ENCODE measurements around the gene UBE2D4.
"Not testable (repeated sequence)": the region's sequence is repeated elsewhere in the genome, so short reads cannot be mapped to it uniquely, and the experiment has no call there.

Gene UBE2D4

DNA sequence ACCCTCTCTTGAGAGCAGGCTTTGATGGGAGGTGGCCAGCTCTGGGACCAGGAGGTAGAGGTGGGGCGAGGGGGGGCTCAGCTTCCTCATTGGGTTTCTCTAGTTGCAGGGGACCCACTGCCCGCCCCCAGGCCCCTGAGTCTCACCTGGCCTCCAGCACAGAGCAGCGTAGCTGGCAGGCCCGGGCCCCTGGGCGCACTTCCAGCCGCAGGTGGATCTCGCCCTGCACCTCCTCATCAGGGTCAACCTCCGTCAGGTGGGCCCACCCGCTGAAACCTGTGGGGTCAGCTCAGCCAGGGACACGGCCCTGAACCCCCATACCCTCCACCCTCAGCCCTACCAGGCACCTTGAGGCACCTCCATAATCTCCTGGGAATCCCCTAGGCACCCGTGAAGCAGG is 43.4 kb downstream of the UBE2D4 start:
- DNase-seq, result not testable (repeated sequence)

DNA sequence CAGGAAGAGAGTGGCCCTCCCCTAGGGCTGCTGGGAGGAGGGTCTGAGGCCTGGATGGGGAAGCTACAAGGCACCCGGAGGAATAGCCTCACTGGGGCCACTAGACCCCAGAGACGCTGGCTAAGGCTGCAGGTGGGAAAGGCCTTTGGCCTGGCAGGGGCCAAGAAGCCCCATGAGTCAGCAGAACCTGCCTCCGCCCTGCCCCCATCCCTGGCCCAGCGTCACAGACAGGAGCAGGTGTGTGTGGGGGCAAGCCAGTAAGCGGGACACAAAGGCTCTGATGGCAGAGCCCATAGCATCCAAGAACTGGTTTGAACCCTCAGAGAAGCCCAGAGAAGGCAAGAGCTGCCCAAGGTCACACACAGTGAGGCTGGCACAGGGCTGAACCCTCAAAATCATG is 44.5 kb downstream of the UBE2D4 start:
- not testable (repeated sequence) for DNase-seq

DNA sequence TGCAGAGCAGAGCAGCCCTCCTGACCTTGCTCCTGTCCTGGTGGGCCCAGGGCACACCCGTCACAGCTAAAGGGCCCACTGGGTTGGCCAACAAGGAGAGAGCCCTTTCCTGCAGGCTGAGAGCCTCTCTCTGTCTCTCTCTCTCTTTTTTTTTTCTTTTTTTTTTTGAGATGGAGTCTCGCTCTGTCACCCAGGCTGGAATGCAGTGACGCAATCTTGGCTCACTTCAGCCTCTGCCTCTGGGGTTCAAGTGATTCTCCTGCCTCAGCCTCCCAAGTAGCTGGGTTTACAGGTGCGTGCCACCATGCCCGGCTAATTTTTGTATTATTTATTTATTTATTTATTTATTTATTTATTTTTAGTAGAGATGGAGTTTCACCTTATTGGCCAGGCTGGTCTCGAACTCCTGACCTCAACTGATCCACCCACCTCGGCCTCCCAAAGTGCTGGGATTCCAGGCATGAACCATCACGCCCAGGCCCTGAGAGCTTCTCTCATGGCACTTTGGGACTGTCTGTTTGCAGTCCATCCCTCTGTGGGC is 47.9 kb downstream of the UBE2D4 start:
- DNase-seq, result not testable (repeated sequence)

DNA sequence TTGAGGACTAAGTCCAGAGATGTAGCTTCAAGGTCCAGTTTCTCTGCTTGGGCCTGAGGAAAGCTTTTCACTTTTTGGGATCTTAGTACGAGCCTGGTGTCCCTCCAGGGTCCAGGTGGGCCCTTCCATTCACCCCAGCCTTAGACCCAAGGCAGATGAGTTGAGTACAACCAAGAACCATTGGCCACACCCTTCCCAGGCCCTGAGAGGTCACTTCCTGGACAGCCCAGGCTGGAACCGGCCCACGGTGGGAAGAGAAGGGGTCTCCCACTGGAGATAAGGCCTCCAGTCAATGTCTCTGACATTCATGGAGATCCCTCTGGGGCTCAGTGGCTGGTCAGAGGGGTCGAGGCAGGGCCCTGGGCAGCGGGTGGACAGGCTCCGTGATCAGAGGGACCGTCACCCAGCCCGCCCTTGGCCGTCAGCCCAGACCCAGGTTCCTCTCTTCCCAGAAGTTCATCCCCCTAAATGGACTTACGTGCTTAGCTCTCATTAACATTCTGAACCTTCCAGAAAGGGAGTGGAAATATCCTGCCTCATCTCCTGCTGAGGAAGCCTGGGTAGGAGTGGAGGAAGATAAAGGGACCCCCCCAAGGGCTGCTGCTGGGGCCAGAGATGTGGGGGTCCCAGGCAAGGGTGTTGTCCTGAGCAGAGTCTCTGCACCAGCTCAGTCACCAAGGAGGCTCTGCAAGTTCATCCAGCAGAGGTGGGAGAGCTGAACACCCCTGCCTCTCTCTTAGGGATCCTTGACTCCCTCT is 48.7 kb downstream of the UBE2D4 start:
- DNase-seq, result not testable (repeated sequence)

DNA sequence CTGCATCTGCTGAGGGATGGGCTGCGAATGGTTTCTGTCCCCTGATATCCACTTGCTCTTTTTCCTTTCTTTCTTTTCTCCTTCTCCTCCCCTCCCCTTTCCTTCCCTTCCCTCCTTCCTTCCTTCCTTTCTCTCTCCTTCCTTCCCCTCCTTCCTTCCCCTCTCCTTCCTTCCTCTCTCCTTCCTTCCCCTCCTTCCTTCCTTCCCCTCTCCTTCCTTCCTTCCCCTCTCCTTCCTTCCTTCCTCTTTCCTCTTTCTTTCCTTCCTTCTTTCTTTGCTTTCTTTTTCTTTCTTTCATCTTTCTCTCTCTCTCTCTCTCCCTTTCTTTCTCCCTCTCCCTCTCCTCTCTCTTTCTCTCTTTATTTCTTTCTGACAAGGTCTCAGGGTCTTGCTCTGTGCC is 51.3 kb downstream of the UBE2D4 start:
- DNase-seq, result no peak

DNA sequence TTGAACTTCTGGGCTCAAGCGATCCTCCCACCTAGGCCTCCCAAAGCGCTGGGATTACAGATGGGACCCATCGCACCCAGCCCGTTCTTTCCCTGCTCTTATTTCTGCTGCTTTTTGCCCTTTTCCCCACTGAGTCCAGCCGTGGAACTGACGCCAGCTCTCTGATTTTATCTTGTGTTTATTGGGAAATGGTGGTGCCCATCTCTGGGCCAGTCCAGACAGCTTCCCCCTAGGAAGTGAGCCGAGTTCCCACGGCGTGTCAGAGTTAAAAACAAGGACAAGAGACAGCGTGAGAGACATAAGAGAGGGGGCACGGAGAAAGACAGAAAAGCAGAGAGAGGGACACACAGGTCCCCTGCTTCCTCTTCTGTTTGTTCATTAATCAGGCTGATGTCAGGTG is 51.9 kb downstream of the UBE2D4 start:
- not testable (repeated sequence) for DNase-seq

DNA sequence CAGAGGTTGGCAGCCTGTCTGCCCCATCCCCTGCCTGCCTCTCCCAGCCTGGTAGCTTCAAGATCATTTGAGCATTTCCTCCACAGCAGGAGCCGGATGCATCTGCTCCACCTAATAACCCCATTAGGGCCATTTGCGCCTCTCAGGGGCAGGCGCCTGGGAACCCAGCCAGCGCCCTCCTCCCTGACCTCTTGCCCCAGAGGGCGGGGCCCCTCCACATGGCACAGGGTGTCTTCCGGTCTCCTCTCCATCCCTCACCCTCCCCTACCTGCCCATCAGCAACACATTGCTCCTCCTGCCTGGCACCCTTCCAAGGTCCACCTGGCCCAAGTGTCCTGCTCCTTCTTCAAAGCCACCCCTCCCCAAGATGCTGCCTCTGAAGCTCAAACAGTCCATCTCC is 56.6 kb downstream of the UBE2D4 start:
- not testable (repeated sequence) for DNase-seq

DNA sequence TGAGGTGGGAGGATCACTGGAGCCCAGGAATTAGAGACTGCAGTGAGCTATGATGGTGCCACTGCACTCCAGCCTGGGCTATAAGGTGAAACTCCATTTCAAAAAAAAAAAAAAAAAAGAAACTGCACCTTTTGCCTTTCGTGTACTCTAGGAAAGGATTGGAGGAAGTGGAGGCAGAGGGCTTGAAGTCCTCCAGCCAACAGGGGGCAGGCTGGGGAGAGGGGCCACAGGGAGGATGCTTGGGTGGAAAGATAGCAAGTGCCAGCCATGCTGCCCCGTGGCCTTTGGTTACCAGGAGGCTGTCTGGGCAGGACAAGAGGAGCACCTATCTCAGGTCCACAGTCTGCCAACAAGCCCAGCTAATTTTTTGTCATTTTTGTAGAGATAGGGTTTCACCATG is 57.5 kb downstream of the UBE2D4 start:
- DNase-seq, result not testable (repeated sequence)

DNA sequence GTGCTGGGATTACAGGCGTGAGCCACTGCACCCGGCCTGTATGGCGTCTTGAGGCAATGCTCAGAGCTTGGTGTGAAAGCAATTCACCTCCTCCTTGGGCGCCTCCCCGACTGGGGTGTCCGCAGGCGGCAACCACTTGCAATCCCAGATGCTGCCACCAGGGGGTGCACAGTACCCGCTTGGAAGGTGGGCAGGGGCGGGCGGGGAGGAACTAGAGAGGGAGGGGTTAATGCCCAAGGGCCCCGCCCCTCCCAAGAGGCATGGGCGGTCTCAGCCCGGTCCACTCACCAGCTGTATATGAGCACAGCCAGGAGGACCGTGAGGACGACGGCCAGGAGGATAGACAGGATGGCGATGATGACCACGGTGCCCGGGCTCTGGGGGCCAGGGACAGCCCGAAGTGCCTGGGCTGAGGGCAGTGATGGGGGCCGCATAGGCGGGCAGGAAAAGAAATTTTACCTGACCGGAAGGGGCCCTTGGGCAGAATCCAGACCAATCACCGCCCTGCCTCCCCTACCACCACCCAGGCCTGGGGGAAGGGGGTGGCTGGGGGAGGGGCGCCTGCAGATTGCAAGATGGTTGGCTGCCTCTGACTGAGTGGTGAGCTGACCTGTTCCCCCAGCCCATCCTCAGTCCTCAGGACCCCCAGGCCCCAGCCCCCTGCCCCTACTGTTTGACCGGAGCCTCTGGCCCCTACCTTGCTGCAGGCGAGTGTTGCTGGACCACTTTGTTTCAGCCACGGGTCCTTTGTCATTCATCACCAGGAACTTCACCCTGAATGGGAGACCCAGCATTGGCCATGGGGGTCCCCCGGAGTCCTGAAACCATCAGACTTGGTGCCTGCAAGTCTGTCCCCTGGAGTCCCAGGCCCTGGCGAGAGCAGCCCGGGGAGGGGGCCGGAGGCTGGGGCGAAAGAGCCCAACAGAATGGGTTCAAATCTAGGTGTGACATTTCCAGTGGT is 59.9 kb downstream of the UBE2D4 start:
- not testable (repeated sequence) for DNase-seq

DNA sequence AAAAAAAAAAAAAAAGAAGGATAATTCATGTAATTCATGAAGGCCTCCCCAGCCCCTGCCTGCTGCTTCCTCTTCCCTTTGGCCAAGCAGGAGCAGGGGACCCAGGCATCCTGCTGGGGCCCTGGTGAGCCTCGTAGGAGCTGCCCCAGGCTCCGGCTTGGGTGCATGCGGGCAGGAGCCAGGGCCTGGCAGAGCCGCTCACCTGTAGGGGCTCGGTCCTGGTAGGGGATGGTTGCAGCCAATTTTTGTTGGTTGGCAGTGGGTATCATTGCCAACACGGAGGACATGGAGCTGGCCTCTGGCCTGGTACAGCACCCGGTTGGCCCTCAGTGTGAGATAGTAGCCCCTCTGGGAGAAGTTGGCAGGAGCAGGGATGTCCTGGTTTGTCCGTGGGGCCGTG is 61.2 kb downstream of the UBE2D4 start:
- not testable (repeated sequence) for DNase-seq

DNA sequence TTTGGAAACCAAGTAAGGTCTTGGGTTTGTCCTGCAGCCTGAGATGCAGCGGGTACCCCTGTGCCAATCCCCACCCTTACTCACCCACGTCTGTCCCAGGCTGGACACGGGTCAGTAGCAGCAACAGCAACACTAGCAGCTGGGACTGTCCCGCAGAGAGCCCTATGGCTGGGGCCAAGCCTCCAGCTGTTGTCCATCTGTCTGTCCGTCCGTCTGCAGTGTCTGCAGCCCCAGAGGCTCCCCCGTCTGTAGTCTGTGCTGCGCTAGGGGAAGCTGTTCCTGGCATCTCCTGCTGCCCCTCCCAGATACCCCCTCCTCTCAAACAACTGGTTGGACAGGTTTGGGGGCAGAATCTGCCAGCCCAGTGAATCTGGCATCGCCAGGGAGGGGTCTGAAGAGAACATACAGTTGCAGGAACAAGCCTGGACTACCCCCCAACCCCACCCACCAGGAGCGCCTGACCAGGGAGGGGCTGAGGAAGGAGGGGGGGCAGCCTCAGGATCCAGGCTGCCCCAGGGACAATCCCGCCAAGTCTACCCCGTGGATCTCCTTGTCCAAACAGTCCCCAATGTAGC is 63.9 kb downstream of the UBE2D4 start:
- DNase-seq, result not testable (repeated sequence)

DNA sequence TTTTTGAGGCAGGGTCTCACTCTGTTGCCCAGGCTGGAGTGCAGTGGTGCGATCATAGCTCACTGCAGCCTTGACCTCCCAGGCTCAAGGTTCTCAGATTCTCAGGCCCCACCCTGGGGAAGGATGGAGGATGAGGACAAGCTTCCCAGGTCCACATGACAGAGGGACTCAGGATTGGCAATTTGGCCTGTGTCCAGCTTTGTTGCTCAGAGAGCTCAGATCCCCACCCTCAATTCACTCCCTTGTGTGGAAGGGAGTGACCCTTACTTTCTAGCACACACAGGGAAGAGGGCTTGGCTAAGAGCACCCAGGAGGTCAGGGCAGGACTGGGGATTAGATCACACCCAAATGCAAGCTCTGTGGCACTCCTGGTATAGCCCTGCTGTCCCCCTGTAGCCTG is 64.6 kb downstream of the UBE2D4 start:
- DNase-seq, result not testable (repeated sequence)

DNA sequence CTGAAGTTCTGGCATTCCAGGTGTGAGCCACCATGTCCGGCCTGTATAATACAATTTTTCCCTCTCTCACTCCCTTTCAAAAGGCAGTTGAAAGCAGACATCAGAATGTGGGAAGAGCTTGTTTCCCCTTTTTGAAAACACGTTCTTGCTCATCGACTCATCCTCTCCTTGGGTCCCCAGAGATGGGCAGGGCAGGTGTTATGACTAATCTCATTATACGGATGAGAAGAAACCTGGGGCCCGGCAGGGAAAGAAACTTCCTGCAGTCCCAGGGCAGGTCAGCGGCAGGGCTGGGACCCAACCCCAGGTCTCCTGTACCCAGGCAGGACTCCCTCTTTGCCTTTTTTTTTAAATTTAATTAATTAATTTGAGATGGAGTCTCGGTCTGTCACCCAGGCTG is 66.7 kb downstream of the UBE2D4 start:
- DNase-seq, result not testable (repeated sequence)

DNA sequence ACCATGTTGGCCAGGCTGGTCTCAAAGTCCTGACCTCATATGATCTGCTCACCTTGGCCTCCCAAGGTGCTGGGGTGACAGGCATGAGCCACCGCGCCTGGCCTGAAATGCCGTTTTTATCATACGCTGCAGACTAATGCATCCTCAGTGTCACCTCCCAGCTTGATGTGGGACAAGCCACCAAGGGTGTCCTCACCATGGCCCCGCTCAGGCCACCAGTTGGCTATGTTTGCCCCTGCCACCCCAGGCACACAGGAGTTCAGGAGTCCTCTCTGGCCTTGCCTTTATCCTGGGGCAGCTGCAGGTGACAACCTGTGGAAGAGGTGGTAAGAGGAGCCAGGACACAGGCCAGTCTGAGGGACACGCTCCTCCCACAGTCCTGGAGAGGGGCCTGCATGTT is 68.4 kb downstream of the UBE2D4 start:
- not testable (repeated sequence) for DNase-seq

DNA sequence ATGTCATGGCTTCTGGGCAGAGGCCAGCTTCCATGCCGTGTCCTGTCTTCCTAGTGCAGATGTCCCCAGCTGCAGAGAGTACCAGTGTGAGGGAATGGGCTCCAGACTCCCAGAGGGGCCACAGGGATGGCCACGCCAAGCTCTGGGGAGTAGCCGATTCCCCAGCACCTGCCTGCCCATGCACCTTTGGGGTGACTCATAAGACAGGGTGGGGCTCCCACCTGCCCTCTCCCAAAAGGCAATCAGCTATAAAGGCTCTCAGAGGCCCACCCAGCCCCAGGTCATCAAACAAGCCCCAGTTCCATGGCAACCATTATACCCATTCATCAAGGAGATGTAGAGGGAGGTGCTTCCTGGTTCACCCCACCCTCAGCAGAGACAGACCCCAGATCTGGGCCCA is 71.3 kb downstream of the UBE2D4 start, which contains the start of gene SPDYE1:
Gene SPDYE1, plus strand, starts transcription at position 366 of the 400 bp plus-strand sequence. CDS start 2,053 bp downstream, outside the sequence.
- not testable (repeated sequence) for DNase-seq
